Activated CD4-positive, alpha-beta T cell treated with anti-CD3 and anti-CD28 coated beads, Interleukin-2, amount 10 ng/mL, durations not matched to agents 7 days and 5 days (primary cell): ENCODE results near the gene PALD1. TPM values are rescaled to one million over a fixed set of nuclear protein-coding genes. Genes with fewer than 3 reads are reported as not detected.

Experiments used
- CTCF ChIA-PET: fragments of 350-600 bp; sonication (Branson Sonifier 250); formaldehyde crosslinking; loops from one replicate; lab custom pipeline; 2021; ENCODE audit warnings: antibody characterized with exemption; lab: Charles Lee
- POLR2A ChIA-PET: fragments of 350-600 bp; sonication (Branson Sonifier 250); formaldehyde crosslinking; loops from one replicate; lab custom pipeline; 2021; ENCODE audit warnings: antibody characterized with exemption; lab: Charles Lee
- DNase-seq: peaks from one replicate; pipeline ENCODE4 v3.0.0-alpha.2; 2020
- H3K27ac Mint-ChIP-seq: one replicate; pipeline ENCODE4 v1.8.0; 2021; ENCODE audit warnings: mild to moderate bottlenecking, moderate library complexity, mixed read lengths
- H3K27me3 Mint-ChIP-seq: one replicate; pipeline ENCODE4 v1.8.0; 2021; ENCODE audit warnings: mixed read lengths
- H3K36me3 Mint-ChIP-seq: one replicate; pipeline ENCODE4 v1.8.0; 2021; ENCODE audit warnings: low read depth, mixed read lengths
- H3K4me1 Mint-ChIP-seq: one replicate; pipeline ENCODE4 v1.8.0; 2021; ENCODE audit warnings: mixed read lengths
- H3K4me3 Mint-ChIP-seq: one replicate; pipeline ENCODE4 v1.8.0; 2021; ENCODE audit warnings: mild to moderate bottlenecking, moderate library complexity, mixed read lengths
- H3K9me3 Mint-ChIP-seq: one replicate; pipeline ENCODE4 v1.8.0; 2021; ENCODE audit warnings: mixed read lengths
- total RNA-seq, 2 experiments: library from RNA; stranded (reverse); gene quantifications; one replicate each; pipeline ENCODE4 v1.2.3, GENCODE V29; 2021

The PALD1 gene
- total RNA-seq, 2 experiments from 2014 or later = 1.2 to 1.5 TPM

- Mint-ChIP-seq H3K4me1 (peaks cover 2% of the 10 kb centered on the region), H3K9me3 (no peaks in the 10 kb centered on the region), H3K27me3 (peaks cover 37% of the 10 kb centered on the region), H3K4me3 (no peak overlapping the region), H3K27ac (no peak overlapping the region), H3K36me3 (no peaks in the 10 kb centered on the region)
- DNase-seq = peak; percentile 54
- POLR2A ChIA-PET = no interaction called here
- CTCF ChIA-PET = interaction anchor here (0.8 to 3.1 kb wide), 16 partner anchors 9 to 301 kb away, joined by 3 to 17 read pairs (median 4); partner anchors contain the start of gene PALD1
Observed at GRCh38 chr10:70461397-70462348, 16.9 kb upstream of the PALD1 start.

- Mint-ChIP-seq H3K27me3 (peaks cover 31% of the 10 kb centered on the region), H3K4me3 (no peak overlapping the region), H3K27ac (no peak overlapping the region), H3K9me3 (no peaks in the 10 kb centered on the region), H3K36me3 (no peaks in the 10 kb centered on the region), H3K4me1 (peaks cover 2% of the 10 kb centered on the region)
- DNase-seq = no peak
- ChIA-PET POLR2A (no interaction called here), CTCF (interaction anchor here (1.1 to 3.1 kb wide), 6 partner anchors 13 to 87 kb away, joined by 3 to 17 read pairs (median 4); partner anchors contain the start of gene PALD1)
Observed at GRCh38 chr10:70462349-70462984, 16.1 kb upstream of the PALD1 start.

GRCh38 chr10:70465278-70465677 lies 13.3 kb upstream of the PALD1 start:
- Mint-ChIP-seq H3K27ac (no peak overlapping the region), H3K9me3 (no peaks in the 10 kb centered on the region)
- CTCF ChIA-PET = interaction anchor here (0.6 to 0.9 kb wide), 2 partner anchors 10 to 712 kb away, joined by 3 to 4 read pairs; no protein-coding TSS in a partner anchor

GRCh38 chr10:70465832-70466231 lies 12.7 kb upstream of the PALD1 start:
- POLR2A ChIA-PET = no interaction called here
- H3K4me1 Mint-ChIP-seq = peaks cover 3% of the 10 kb centered on the region
- no peak for DNase-seq
- no peaks in the 10 kb centered on the region for H3K36me3 Mint-ChIP-seq
- no peak overlapping the region for H3K4me3 Mint-ChIP-seq
- CTCF ChIA-PET = interaction anchor here (0.6 kb wide), 1 partner anchor 712 kb away, joined by 4 read pairs; no protein-coding TSS in a partner anchor
- peaks cover 10% of the 10 kb centered on the region for H3K27me3 Mint-ChIP-seq
- no peak overlapping the region for H3K27ac Mint-ChIP-seq
- H3K9me3 Mint-ChIP-seq = no peaks in the 10 kb centered on the region

More at GRCh38 chr10:70465278-70465677, 13.3 kb upstream of the PALD1 start:
- H3K27me3 Mint-ChIP-seq = peaks cover 13% of the 10 kb centered on the region
- H3K4me3 Mint-ChIP-seq = no peak overlapping the region
- no peak for DNase-seq
- POLR2A ChIA-PET = no interaction called here
- H3K36me3 Mint-ChIP-seq = no peaks in the 10 kb centered on the region
- peaks cover 3% of the 10 kb centered on the region for H3K4me1 Mint-ChIP-seq

- H3K9me3 Mint-ChIP-seq = no peaks in the 10 kb centered on the region
- CTCF ChIA-PET = interaction anchor here (0.9 kb wide), 1 partner anchor 343 kb away, joined by 5 read pairs; no protein-coding TSS in a partner anchor
- POLR2A ChIA-PET = no interaction called here
- peaks cover 3% of the 10 kb centered on the region for H3K4me1 Mint-ChIP-seq
- H3K4me3 Mint-ChIP-seq = no peak overlapping the region
- DNase-seq = no peak
- peaks cover 11% of the 10 kb centered on the region for H3K27me3 Mint-ChIP-seq
- H3K36me3 Mint-ChIP-seq = no peaks in the 10 kb centered on the region
- H3K27ac Mint-ChIP-seq = no peak overlapping the region
Observed at GRCh38 chr10:70466951-70467350, 11.6 kb upstream of the PALD1 start.

- no peak overlapping the region for H3K27ac Mint-ChIP-seq
- no peaks in the 10 kb centered on the region for H3K36me3 Mint-ChIP-seq
- DNase-seq = no peak
- H3K27me3 Mint-ChIP-seq = peaks cover 48% of the 10 kb centered on the region
- H3K4me1 Mint-ChIP-seq = peaks cover 22% of the 10 kb centered on the region
- H3K9me3 Mint-ChIP-seq = no peaks in the 10 kb centered on the region
- CTCF ChIA-PET = no interaction called here
- H3K4me3 Mint-ChIP-seq = no peak overlapping the region
- POLR2A ChIA-PET = no interaction called here
Observed at GRCh38 chr10:70472799-70473454, 5.6 kb upstream of the PALD1 start.

GRCh38 chr10:70474780-70475179 lies 3.8 kb upstream of the PALD1 start:
- Mint-ChIP-seq H3K4me3 (no peak overlapping the region), H3K27ac (no peak overlapping the region), H3K9me3 (no peaks in the 10 kb centered on the region), H3K4me1 (peaks cover 32% of the 10 kb centered on the region), H3K27me3 (peaks cover 48% of the 10 kb centered on the region), H3K36me3 (no peaks in the 10 kb centered on the region)
- DNase-seq = no peak
- CTCF ChIA-PET = interaction anchor here (0.7 to 1.3 kb wide), 3 partner anchors 10 to 205 kb away, joined by 3 read pairs; no protein-coding TSS in a partner anchor
- POLR2A ChIA-PET = no interaction called here

GRCh38 chr10:70475661-70476060 lies 2.9 kb upstream of the PALD1 start:
- Mint-ChIP-seq H3K4me3 (no peak overlapping the region), H3K4me1 (peaks cover 38% of the 10 kb centered on the region), H3K27me3 (peaks cover 45% of the 10 kb centered on the region), H3K36me3 (no peaks in the 10 kb centered on the region), H3K27ac (no peak overlapping the region), H3K9me3 (no peaks in the 10 kb centered on the region)
- ChIA-PET POLR2A (no interaction called here), CTCF (interaction anchor here (0.7 to 3.2 kb wide), 5 partner anchors 11 to 206 kb away, joined by 3 to 17 read pairs (median 3); no protein-coding TSS in a partner anchor)
- DNase-seq = no peak

GRCh38 chr10:70476249-70477035 lies 2.1 kb upstream of the PALD1 start:
- POLR2A ChIA-PET = no interaction called here
- H3K4me1 Mint-ChIP-seq = peaks cover 42% of the 10 kb centered on the region
- DNase-seq = no peak
- no peaks in the 10 kb centered on the region for H3K9me3 Mint-ChIP-seq
- CTCF ChIA-PET = interaction anchor here (0.8 to 3.2 kb wide), 3 partner anchors 15 to 64 kb away, joined by 5 to 17 read pairs (median 5); no protein-coding TSS in a partner anchor
- no peaks in the 10 kb centered on the region for H3K36me3 Mint-ChIP-seq
- H3K27ac Mint-ChIP-seq = no peak overlapping the region
- no peak overlapping the region for H3K4me3 Mint-ChIP-seq
- H3K27me3 Mint-ChIP-seq = peaks cover 42% of the 10 kb centered on the region

- Mint-ChIP-seq H3K27ac (peak overlapping the region; percentile 69), H3K4me3 (peak overlapping the region; percentile 70), H3K9me3 (no peaks in the 10 kb centered on the region), H3K4me1 (peaks cover 42% of the 10 kb centered on the region), H3K36me3 (no peaks in the 10 kb centered on the region), H3K27me3 (peaks cover 41% of the 10 kb centered on the region)
- ChIA-PET CTCF (interaction anchor here (1.5 to 3.2 kb wide), 2 partner anchors 16 to 17 kb away, joined by 5 to 17 read pairs; no protein-coding TSS in a partner anchor), POLR2A (no interaction called here)
- DNase-seq = peak; percentile 87
Observed at GRCh38 chr10:70477661-70478162, 855 bp upstream of the PALD1 start.

- peaks cover 42% of the 10 kb centered on the region for H3K4me1 Mint-ChIP-seq
- H3K36me3 Mint-ChIP-seq = no peaks in the 10 kb centered on the region
- ChIA-PET CTCF (no interaction called here), POLR2A (no interaction called here)
- DNase-seq = no peak
- H3K27me3 Mint-ChIP-seq = peaks cover 32% of the 10 kb centered on the region
- H3K4me3 Mint-ChIP-seq = peak overlapping the region; percentile 39
- H3K27ac Mint-ChIP-seq = no peak overlapping the region
- H3K9me3 Mint-ChIP-seq = no peaks in the 10 kb centered on the region
Observed at GRCh38 chr10:70479165-70479581, 606 bp downstream of the PALD1 start.
